Measurements from ENCODE around the gene ANKUB1. TPM values are rescaled to one million over a fixed set of nuclear protein-coding genes. Genes with fewer than 3 reads are reported as not detected.

Gene ANKUB1
- total and polyA plus RNA-seq, 2 experiments from 2014 or later, result not detected

- no peaks in the 10 kb centered on the region for H3K4me1 ChIP-seq (ENCODE audit: insufficient read depth)
- no peak overlapping the region for H3K4me2 ChIP-seq
- no peaks in the 10 kb centered on the region for H3K9me2 ChIP-seq (replicated peaks; ENCODE audit: insufficient read depth)
- TF ChIP-seq EZH2phosphoT487 (IDR thresholded peaks at IDR 0.05; ENCODE audit: low read depth, severe bottlenecking, unreplicated experiment) (no peak), EZH2 (IDR thresholded peaks at IDR 0.05; ENCODE audit: borderline replicate concordance) (no peak)
- TF ChIP-seq, protein P1, sequence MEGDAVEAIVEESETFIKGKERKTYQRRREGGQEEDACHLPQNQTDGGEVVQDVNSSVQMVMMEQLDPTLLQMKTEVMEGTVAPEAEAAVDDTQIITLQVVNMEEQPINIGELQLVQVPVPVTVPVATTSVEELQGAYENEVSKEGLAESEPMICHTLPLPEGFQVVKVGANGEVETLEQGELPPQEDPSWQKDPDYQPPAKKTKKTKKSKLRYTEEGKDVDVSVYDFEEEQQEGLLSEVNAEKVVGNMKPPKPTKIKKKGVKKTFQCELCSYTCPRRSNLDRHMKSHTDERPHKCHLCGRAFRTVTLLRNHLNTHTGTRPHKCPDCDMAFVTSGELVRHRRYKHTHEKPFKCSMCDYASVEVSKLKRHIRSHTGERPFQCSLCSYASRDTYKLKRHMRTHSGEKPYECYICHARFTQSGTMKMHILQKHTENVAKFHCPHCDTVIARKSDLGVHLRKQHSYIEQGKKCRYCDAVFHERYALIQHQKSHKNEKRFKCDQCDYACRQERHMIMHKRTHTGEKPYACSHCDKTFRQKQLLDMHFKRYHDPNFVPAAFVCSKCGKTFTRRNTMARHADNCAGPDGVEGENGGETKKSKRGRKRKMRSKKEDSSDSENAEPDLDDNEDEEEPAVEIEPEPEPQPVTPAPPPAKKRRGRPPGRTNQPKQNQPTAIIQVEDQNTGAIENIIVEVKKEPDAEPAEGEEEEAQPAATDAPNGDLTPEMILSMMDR (IDR thresholded peaks at IDR 0.05; ENCODE audit: poor library complexity), result no peak
- H3K79me2 ChIP-seq, result no peaks in the 10 kb centered on the region
- 93% methylated on average over 6 of the region's 6 CpGs for WGBS (ENCODE audit: low lambda C conversion rate, missing lambda C conversion rate)
- H3K9me3 ChIP-seq (ENCODE audit: low read depth), result no peaks in the 10 kb centered on the region
- H3K4me3 ChIP-seq, result no peak overlapping the region
- no peak overlapping the region for H2AFZ ChIP-seq
- H3K36me3 ChIP-seq (replicated peaks; ENCODE audit: insufficient read depth, low read depth), result no peaks in the 10 kb centered on the region
- H3K27ac ChIP-seq, result no peak overlapping the region
- no peaks in the 10 kb centered on the region for H4K20me1 ChIP-seq (ENCODE audit: insufficient read depth, poor library complexity, severe bottlenecking)
- no peak for DNase-seq (ENCODE audit: low spot score)
- peaks cover 15% of the 10 kb centered on the region for H3K27me3 ChIP-seq
Observed at GRCh38 chr3:149768704-149769103, 23.6 kb downstream of the ANKUB1 start.

DNA sequence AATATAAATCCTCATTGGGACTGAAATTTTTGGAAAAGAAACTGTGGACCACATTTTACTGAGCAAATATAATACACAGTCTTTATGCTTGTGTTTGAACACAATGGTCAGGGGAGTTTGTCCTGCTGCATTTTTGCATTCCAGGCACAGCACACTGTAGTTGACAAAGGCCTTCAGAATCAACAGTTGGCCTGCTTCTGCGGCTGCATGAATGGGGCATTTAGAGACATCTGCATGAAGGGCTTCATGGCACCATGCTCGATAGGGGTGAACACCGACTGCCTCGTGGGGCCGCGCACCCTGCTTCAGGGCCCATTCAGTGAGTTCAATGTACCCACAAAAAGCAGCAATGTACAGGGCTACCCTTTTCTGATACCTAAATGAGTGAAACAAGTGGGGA is 24.6 kb downstream of the ANKUB1 start:
- Histone ChIP-seq H2AFZ (no peak overlapping the region), H3K4me2 (no peak overlapping the region), H3K27ac (no peak overlapping the region), H4K20me1 (ENCODE audit: insufficient read depth, poor library complexity, severe bottlenecking) (no peaks in the 10 kb centered on the region), H3K79me2 (no peaks in the 10 kb centered on the region), H3K4me1 (ENCODE audit: insufficient read depth) (no peaks in the 10 kb centered on the region), H3K27me3 (peaks cover 25% of the 10 kb centered on the region), H3K36me3 (replicated peaks; ENCODE audit: insufficient read depth, low read depth) (no peaks in the 10 kb centered on the region), H3K4me3 (no peak overlapping the region), H3K9me2 (replicated peaks; ENCODE audit: insufficient read depth) (no peaks in the 10 kb centered on the region), H3K9me3 (ENCODE audit: low read depth) (no peaks in the 10 kb centered on the region)
- TF ChIP-seq, protein P1 (IDR thresholded peaks at IDR 0.05; ENCODE audit: poor library complexity), result no peak
- no peak for TF ChIP-seq EZH2phosphoT487 (IDR thresholded peaks at IDR 0.05; ENCODE audit: low read depth, severe bottlenecking, unreplicated experiment)
- TF ChIP-seq EZH2 (IDR thresholded peaks at IDR 0.05; ENCODE audit: borderline replicate concordance), result no peak
- no peak for DNase-seq (ENCODE audit: low spot score)
- WGBS (ENCODE audit: low lambda C conversion rate, missing lambda C conversion rate), result 88% methylated on average over 6 of the region's 6 CpGs

DNA sequence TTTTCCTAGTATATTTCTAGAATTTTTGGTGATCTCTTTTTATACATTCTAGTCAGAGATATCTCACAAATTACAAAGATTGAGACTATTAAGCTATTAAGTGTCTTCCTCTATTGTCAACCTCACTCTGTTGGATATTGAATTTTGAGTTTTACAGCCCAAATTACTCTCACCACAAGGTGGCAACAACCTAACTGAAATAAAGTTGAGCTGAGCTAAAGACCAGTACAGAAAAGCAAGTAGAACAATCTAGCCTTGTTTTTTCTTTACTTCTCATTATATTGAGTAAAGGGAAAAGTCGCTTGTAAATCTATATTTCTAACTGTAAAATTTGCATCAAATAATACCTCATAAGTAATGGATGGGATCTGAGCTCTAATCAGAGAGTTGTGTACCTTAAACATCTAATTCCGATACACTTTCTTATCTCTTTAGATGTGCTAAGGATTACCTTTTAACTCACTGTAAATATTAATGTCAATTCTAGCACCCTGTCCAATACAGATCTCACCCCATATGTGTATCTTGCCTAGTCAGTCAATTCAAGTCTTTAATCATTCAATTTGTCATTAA is 26.5 kb downstream of the ANKUB1 start:
- H3K27ac ChIP-seq, result no peak overlapping the region
- no peak overlapping the region for H3K4me2 ChIP-seq
- H3K9me2 ChIP-seq (replicated peaks; ENCODE audit: insufficient read depth), result no peaks in the 10 kb centered on the region
- H4K20me1 ChIP-seq (ENCODE audit: insufficient read depth, poor library complexity, severe bottlenecking), result no peaks in the 10 kb centered on the region
- H3K27me3 ChIP-seq, result peaks cover 42% of the 10 kb centered on the region
- no peaks in the 10 kb centered on the region for H3K36me3 ChIP-seq (replicated peaks; ENCODE audit: insufficient read depth, low read depth)
- peak; percentile 37 for DNase-seq (ENCODE audit: low spot score)
- H3K4me1 ChIP-seq (ENCODE audit: insufficient read depth), result no peaks in the 10 kb centered on the region
- no peaks in the 10 kb centered on the region for H3K9me3 ChIP-seq (ENCODE audit: low read depth)
- WGBS (ENCODE audit: low lambda C conversion rate, missing lambda C conversion rate), result 49% methylated on average over 2 of the region's 2 CpGs
- H3K79me2 ChIP-seq, result no peaks in the 10 kb centered on the region
- no peak overlapping the region for H2AFZ ChIP-seq
- H3K4me3 ChIP-seq, result no peak overlapping the region
- TF ChIP-seq, protein P1 (IDR thresholded peaks at IDR 0.05; ENCODE audit: poor library complexity), result peak; percentile 64
- no peak for TF ChIP-seq EZH2phosphoT487 (IDR thresholded peaks at IDR 0.05; ENCODE audit: low read depth, severe bottlenecking, unreplicated experiment)

All from hepatocyte (in vitro differentiated cells).